ENCODE results near the gene SNTG2. TPM values are rescaled to one million over a fixed set of nuclear protein-coding genes. Genes with fewer than 3 reads are reported as not detected.

Gene SNTG2
- total and polyA plus RNA-seq, 10 of the 15 experiments (the other 5 are each of a cell fraction or from before 2014, with no cell fraction given) = not detected

DNA sequence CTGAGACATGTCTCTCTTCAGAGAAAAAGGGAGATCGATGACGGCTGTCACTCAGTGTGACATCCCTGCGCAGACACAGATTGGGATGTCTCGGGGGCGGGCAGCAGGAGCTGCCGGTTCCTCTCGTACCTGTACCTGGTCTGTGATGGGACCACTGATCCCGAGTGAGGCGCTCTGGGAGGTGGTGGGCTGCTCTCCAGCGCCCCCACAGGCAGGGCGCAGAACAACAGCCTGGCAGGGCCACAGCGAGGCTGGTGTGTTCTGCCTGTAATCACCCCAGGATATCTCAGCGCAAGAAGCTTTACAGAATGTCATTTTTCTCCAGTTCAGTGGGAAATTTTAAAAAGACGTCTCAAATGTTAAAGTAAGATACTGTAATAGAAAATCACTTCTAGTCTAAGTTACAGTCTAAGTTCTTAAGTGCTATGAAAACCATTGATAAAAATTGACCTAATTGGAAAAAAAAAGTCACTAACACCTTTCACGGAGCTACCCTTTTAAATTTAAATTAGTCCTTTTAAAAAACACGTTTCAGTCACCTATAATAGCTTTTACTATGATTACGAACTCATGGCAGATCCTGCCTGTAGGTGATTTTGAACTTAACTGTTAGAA is 189.8 kb downstream of the SNTG2 start:
- Histone ChIP-seq H4K20me1 (ENCODE audit: control insufficient read depth, insufficient read depth) (no peaks in the 10 kb centered on the region), H3K9ac (ENCODE audit: control insufficient read depth, insufficient read depth, low read length) (no peak overlapping the region), H3K79me2 (ENCODE audit: control insufficient read depth, insufficient read depth, low read length) (no peaks in the 10 kb centered on the region), H3K4me3 (no peak overlapping the region), H3K9me3 (replicated peaks; ENCODE audit: control insufficient read depth, insufficient read depth, low read length) (no peaks in the 10 kb centered on the region), H3K4me2 (ENCODE audit: control insufficient read depth, insufficient read depth) (no peak overlapping the region), H2AFZ (ENCODE audit: control insufficient read depth, low read depth, low read length) (no peak overlapping the region), H3K27ac (ENCODE audit: control insufficient read depth, insufficient read depth) (no peak overlapping the region), H3K27me3 (replicated peaks in 1 of 2; ENCODE audit: control insufficient read depth in 2 of 2, insufficient read depth in 2 of 2, low read length in 1 of 2) (no peaks in the 10 kb centered on the region), H3K4me1 (ENCODE audit: control insufficient read depth, insufficient read depth, low read length) (no peaks in the 10 kb centered on the region), H3K36me3 (ENCODE audit: control insufficient read depth in 2 of 2, insufficient read depth in 2 of 2, low read length in 1 of 2) (no peaks in the 10 kb centered on the region)
- POLR2A ChIA-PET = no interaction called here
- RAD21 ChIA-PET (ENCODE audit: unreplicated experiment) = no interaction called here
- FAIRE-seq = no peak
- DNase-seq (ENCODE audit: low read depth, low spot score) = no peak
- CTCF ChIA-PET = interaction anchor here (0.7 to 1.4 kb wide), 7 partner anchors 9 to 211 kb away, joined by 3 to 7 read pairs (median 4); no protein-coding TSS in a partner anchor
- SMC1A ChIA-PET (ENCODE audit: uncharacterized antibody, unreplicated experiment) = no interaction called here
- WGBS (ENCODE audit: insufficient coverage, insufficient replicate concordance, low lambda C conversion rate, missing lambda C conversion rate) = 21% methylated on average over 17 of the region's 17 CpGs
- BruUV-seq (replicated peaks) = no TSS peak
- TF ChIP-seq, protein P1, sequence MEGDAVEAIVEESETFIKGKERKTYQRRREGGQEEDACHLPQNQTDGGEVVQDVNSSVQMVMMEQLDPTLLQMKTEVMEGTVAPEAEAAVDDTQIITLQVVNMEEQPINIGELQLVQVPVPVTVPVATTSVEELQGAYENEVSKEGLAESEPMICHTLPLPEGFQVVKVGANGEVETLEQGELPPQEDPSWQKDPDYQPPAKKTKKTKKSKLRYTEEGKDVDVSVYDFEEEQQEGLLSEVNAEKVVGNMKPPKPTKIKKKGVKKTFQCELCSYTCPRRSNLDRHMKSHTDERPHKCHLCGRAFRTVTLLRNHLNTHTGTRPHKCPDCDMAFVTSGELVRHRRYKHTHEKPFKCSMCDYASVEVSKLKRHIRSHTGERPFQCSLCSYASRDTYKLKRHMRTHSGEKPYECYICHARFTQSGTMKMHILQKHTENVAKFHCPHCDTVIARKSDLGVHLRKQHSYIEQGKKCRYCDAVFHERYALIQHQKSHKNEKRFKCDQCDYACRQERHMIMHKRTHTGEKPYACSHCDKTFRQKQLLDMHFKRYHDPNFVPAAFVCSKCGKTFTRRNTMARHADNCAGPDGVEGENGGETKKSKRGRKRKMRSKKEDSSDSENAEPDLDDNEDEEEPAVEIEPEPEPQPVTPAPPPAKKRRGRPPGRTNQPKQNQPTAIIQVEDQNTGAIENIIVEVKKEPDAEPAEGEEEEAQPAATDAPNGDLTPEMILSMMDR (IDR thresholded peaks at IDR 0.05 in 2 of 3, conservative IDR thresholded peaks at IDR 0.05 in 1 of 3; ENCODE audit: control insufficient read depth in 2 of 3, extremely low read depth in 1 of 3, insufficient read depth in 1 of 3, low read depth in 3 of 3, low read length in 3 of 3) = peak; percentile 54 to 87 (median 76)
- no peak for TF ChIP-seq FOXK2 (IDR thresholded peaks at IDR 0.05)
- peak; percentile 86 for ATAC-seq
- in situ Hi-C loops (cut with MboI) = no loop called here
- intact Hi-C loops (cut with micrococcal nuclease; ENCODE audit: unreplicated experiment) = loop anchor here (10.0 kb wide), 1 partner anchor 426 kb away; no protein-coding TSS in a partner anchor

DNA sequence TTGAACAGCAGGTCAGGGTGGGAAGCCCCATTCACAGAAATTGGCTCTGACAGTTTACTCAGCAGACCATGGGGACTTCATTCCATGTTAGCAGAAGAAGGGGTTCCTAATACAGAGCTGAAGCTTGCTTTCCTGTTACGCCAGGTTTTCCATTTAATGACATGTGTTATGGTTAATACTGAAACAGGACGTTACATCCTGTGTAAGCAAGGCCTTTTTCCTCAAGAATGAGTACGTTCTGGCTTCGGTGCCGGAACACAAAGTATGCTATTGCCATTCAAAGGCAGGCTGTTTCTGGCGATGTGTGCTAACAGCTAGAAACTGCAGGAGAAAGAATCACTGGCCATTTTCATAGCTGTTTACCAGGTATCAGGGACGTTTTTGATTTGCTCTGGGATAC is 190.4 kb downstream of the SNTG2 start:
- H3K79me2 ChIP-seq (ENCODE audit: control insufficient read depth, insufficient read depth, low read length) = no peaks in the 10 kb centered on the region
- H3K27ac ChIP-seq (ENCODE audit: control insufficient read depth, insufficient read depth) = no peak overlapping the region
- ChIA-PET CTCF (interaction anchor here (0.7 to 1.3 kb wide), 6 partner anchors 9 to 212 kb away, joined by 3 to 7 read pairs (median 4); no protein-coding TSS in a partner anchor), RAD21 (ENCODE audit: unreplicated experiment) (no interaction called here), POLR2A (no interaction called here), SMC1A (ENCODE audit: uncharacterized antibody, unreplicated experiment) (no interaction called here)
- no TSS peak for BruUV-seq (replicated peaks)
- no peaks in the 10 kb centered on the region for H3K36me3 ChIP-seq (ENCODE audit: control insufficient read depth in 2 of 2, insufficient read depth in 2 of 2, low read length in 1 of 2)
- ATAC-seq = no peak
- H2AFZ ChIP-seq (ENCODE audit: control insufficient read depth, low read depth, low read length) = no peak overlapping the region
- WGBS (ENCODE audit: insufficient coverage, insufficient replicate concordance, low lambda C conversion rate, missing lambda C conversion rate) = 45% methylated on average over 7 of the region's 7 CpGs
- H3K4me3 ChIP-seq = no peak overlapping the region
- H3K27me3 ChIP-seq (replicated peaks in 1 of 2; ENCODE audit: control insufficient read depth in 2 of 2, insufficient read depth in 2 of 2, low read length in 1 of 2) = no peaks in the 10 kb centered on the region
- H3K4me2 ChIP-seq (ENCODE audit: control insufficient read depth, insufficient read depth) = no peak overlapping the region
- in situ Hi-C loops (cut with MboI) = no loop called here
- no peaks in the 10 kb centered on the region for H4K20me1 ChIP-seq (ENCODE audit: control insufficient read depth, insufficient read depth)
- FAIRE-seq = no peak
- H3K9me3 ChIP-seq (replicated peaks; ENCODE audit: control insufficient read depth, insufficient read depth, low read length) = no peaks in the 10 kb centered on the region
- DNase-seq (ENCODE audit: low read depth, low spot score) = no peak
- no peaks in the 10 kb centered on the region for H3K4me1 ChIP-seq (ENCODE audit: control insufficient read depth, insufficient read depth, low read length)
- intact Hi-C loops (cut with micrococcal nuclease; ENCODE audit: unreplicated experiment) = loop anchor here (10.0 kb wide), 1 partner anchor 426 kb away; no protein-coding TSS in a partner anchor
- no peak overlapping the region for H3K9ac ChIP-seq (ENCODE audit: control insufficient read depth, insufficient read depth, low read length)
- TF ChIP-seq HDGF (IDR thresholded peaks at IDR 0.05) (no peak), POLR2A (IDR thresholded peaks at IDR 0.05; ENCODE audit: low read depth, low read length) (no peak), BHLHE40 (IDR thresholded peaks at IDR 0.05; ENCODE audit: borderline replicate concordance in 1 of 2, low read depth in 2 of 2, low read length in 1 of 2) (no peak), PAX5 (IDR thresholded peaks at IDR 0.05; ENCODE audit: borderline replicate concordance, low read depth, low read length) (no peak), GATAD2B (conservative IDR thresholded peaks at IDR 0.05; ENCODE audit: low read depth) (no peak), MTA3 (IDR thresholded peaks at IDR 0.05; ENCODE audit: borderline replicate concordance, low read length) (no peak), ZNF622 (IDR thresholded peaks at IDR 0.05) (no peak), EGR1 (IDR thresholded peaks at IDR 0.05; ENCODE audit: borderline replicate concordance in 1 of 2, low read depth in 2 of 2, low read length in 2 of 2) (no peak), SUPT20H (IDR thresholded peaks at IDR 0.05; ENCODE audit: borderline replicate concordance, control insufficient read depth, low read depth, low read length) (no peak), KLF5 (IDR thresholded peaks at IDR 0.05; ENCODE audit: partially characterized antibody) (no peak), SREBF2 (IDR thresholded peaks at IDR 0.05; ENCODE audit: low read length) (no peak)
- TF ChIP-seq, protein P2, sequence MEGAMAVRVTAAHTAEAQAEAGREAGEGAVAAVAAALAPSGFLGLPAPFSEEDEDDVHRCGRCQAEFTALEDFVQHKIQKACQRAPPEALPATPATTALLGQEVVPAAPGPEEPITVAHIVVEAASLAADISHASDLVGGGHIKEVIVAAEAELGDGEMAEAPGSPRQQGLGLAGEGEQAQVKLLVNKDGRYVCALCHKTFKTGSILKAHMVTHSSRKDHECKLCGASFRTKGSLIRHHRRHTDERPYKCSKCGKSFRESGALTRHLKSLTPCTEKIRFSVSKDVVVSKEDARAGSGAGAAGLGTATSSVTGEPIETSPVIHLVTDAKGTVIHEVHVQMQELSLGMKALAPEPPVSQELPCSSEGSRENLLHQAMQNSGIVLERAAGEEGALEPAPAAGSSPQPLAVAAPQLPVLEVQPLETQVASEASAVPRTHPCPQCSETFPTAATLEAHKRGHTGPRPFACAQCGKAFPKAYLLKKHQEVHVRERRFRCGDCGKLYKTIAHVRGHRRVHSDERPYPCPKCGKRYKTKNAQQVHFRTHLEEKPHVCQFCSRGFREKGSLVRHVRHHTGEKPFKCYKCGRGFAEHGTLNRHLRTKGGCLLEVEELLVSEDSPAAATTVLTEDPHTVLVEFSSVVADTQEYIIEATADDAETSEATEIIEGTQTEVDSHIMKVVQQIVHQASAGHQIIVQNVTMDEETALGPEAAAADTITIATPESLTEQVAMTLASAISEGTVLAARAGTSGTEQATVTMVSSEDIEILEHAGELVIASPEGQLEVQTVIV (IDR thresholded peaks at IDR 0.05; ENCODE audit: borderline replicate concordance, partially characterized antibody) = no peak
